ENCODE results near the gene KLF7. TPM values are rescaled to one million over a fixed set of nuclear protein-coding genes. Genes with fewer than 3 reads are reported as not detected.

The KLF7 gene
- total RNA-seq, 1 experiment from 2014 or later, result 24.9 TPM

GRCh38 chr2:207160115-207160514 lies 5.6 kb downstream of the KLF7 start:
- intact Hi-C loops (cut with micrococcal nuclease; ENCODE audit: unreplicated experiment), result loop anchor here (5.0 kb wide), 2 partner anchors 173 to 367 kb away; partner anchors contain the start of gene CREB1
- Mint-ChIP-seq H3K27me3 (ENCODE audit: unreplicated experiment) (no peaks in the 10 kb centered on the region), H3K4me1 (ENCODE audit: low read depth, unreplicated experiment) (peaks cover 53% of the 10 kb centered on the region), H3K9me3 (ENCODE audit: low read depth, unreplicated experiment) (no peaks in the 10 kb centered on the region), H3K27ac (ENCODE audit: unreplicated experiment) (no peak overlapping the region), H3K4me3 (ENCODE audit: low read depth, unreplicated experiment) (no peak overlapping the region), H3K36me3 (ENCODE audit: insufficient read depth, unreplicated experiment) (peaks cover 35% of the 10 kb centered on the region)
- DNase-seq, result no peak
- no peak for TF ChIP-seq CTCF (IDR thresholded peaks at IDR 0.05; ENCODE audit: unreplicated experiment)
- CTCF ChIA-PET, result interaction anchor here (0.7 kb wide), 1 partner anchor 167 kb away, joined by 3 read pairs; no protein-coding TSS in a partner anchor
- BruUV-seq (replicated peaks), result no TSS peak

- Mint-ChIP-seq H3K4me3 (ENCODE audit: low read depth, unreplicated experiment) (no peak overlapping the region), H3K27me3 (ENCODE audit: unreplicated experiment) (no peaks in the 10 kb centered on the region), H3K36me3 (ENCODE audit: insufficient read depth, unreplicated experiment) (peaks cover 25% of the 10 kb centered on the region), H3K4me1 (ENCODE audit: low read depth, unreplicated experiment) (peaks cover 64% of the 10 kb centered on the region), H3K27ac (ENCODE audit: unreplicated experiment) (no peak overlapping the region), H3K9me3 (ENCODE audit: low read depth, unreplicated experiment) (no peaks in the 10 kb centered on the region)
- intact Hi-C loops (cut with micrococcal nuclease; ENCODE audit: unreplicated experiment), result no loop called here
- DNase-seq, result no peak
- TF ChIP-seq CTCF (IDR thresholded peaks at IDR 0.05; ENCODE audit: unreplicated experiment), result no peak
- CTCF ChIA-PET, result no interaction called here
- no TSS peak for BruUV-seq (replicated peaks)
Measured at GRCh38 chr2:207159002-207159401, 6.7 kb downstream of the KLF7 start.

- BruUV-seq (replicated peaks), result no TSS peak
- peaks cover 17% of the 10 kb centered on the region for H3K36me3 Mint-ChIP-seq (ENCODE audit: insufficient read depth, unreplicated experiment)
- no peak for TF ChIP-seq CTCF (IDR thresholded peaks at IDR 0.05; ENCODE audit: unreplicated experiment)
- CTCF ChIA-PET, result interaction anchor here (0.6 to 0.7 kb wide), 2 partner anchors 148 to 328 kb away, joined by 3 to 5 read pairs; no protein-coding TSS in a partner anchor
- peaks cover 65% of the 10 kb centered on the region for H3K4me1 Mint-ChIP-seq (ENCODE audit: low read depth, unreplicated experiment)
- intact Hi-C loops (cut with micrococcal nuclease; ENCODE audit: unreplicated experiment), result no loop called here
- DNase-seq, result no peak
- no peaks in the 10 kb centered on the region for H3K27me3 Mint-ChIP-seq (ENCODE audit: unreplicated experiment)
- H3K4me3 Mint-ChIP-seq (ENCODE audit: low read depth, unreplicated experiment), result no peak overlapping the region
- peak overlapping the region; percentile 66 for H3K27ac Mint-ChIP-seq (ENCODE audit: unreplicated experiment)
- H3K9me3 Mint-ChIP-seq (ENCODE audit: low read depth, unreplicated experiment), result no peaks in the 10 kb centered on the region
Measured at GRCh38 chr2:207157731-207158130, 8.0 kb downstream of the KLF7 start.

- BruUV-seq (replicated peaks), result no TSS peak
- CTCF ChIA-PET, result interaction anchor here (0.6 to 0.7 kb wide), 3 partner anchors 9 to 328 kb away, joined by 3 to 5 read pairs (median 4); no protein-coding TSS in a partner anchor
- Mint-ChIP-seq H3K36me3 (ENCODE audit: insufficient read depth, unreplicated experiment) (peaks cover 11% of the 10 kb centered on the region), H3K4me3 (ENCODE audit: low read depth, unreplicated experiment) (no peak overlapping the region), H3K27ac (ENCODE audit: unreplicated experiment) (peak overlapping the region; percentile 66), H3K4me1 (ENCODE audit: low read depth, unreplicated experiment) (peaks cover 65% of the 10 kb centered on the region), H3K27me3 (ENCODE audit: unreplicated experiment) (no peaks in the 10 kb centered on the region), H3K9me3 (ENCODE audit: low read depth, unreplicated experiment) (no peaks in the 10 kb centered on the region)
- no peak for TF ChIP-seq CTCF (IDR thresholded peaks at IDR 0.05; ENCODE audit: unreplicated experiment)
- DNase-seq, result no peak
- intact Hi-C loops (cut with micrococcal nuclease; ENCODE audit: unreplicated experiment), result no loop called here
Measured at GRCh38 chr2:207157162-207157481, 8.6 kb downstream of the KLF7 start.

Data from Calu3 (cell line).